ENCODE results near the gene CELF2. TPM values are rescaled to one million over a fixed set of nuclear protein-coding genes. Genes with fewer than 3 reads are reported as not detected.

CELF2 gene
- total RNA-seq, 1 donor from 2014 or later, result 31.6 TPM

DNA sequence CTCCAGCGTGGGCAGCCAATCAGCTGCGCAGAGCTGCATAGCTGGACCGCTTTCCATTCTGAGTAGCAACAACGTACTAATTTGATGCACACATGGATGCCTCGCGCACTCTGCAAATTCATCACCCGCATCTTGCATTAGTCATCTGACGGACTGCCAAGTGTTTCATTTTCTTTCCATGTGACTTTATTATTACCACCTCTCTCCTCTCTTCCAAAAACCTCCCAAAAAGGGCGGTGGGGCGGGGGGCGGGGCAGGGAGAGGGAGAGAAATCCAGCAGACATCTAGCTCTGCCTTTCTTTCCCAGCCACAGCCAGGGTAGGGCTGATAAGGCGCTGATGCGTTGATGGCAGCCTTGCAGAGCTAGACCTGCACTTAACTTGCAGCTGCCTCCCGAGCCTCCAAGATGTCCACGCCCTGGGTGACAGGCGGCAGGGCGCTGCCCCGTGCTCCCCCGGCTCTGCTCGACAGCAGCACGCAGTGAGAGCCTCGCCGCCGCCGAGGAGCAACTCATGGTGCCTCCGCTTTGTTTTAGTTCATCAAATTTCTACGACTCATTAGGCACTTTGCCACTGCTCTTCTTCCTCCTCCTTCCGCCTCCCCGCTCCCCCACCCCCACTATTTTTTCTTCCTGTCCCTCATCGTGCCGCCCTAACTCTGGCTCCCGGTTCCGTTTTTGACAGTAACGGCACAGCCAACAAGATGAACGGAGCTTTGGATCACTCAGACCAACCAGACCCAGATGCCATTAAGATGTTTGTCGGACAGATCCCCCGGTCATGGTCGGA lies 147.3 kb downstream of the CELF2 start:
- H3K36me3 Mint-ChIP-seq, result no peaks in the 10 kb centered on the region

GRCh38 chr10:11165591-11166543 lies 148.2 kb downstream of the CELF2 start:
- peaks cover 4% of the 10 kb centered on the region for H4K20me1 ChIP-seq (ENCODE audit: low read depth)
- H3K27ac ChIP-seq, result peak overlapping the region; percentile 90
- peak overlapping the region; percentile 92 for H3K4me2 ChIP-seq
- DNase-seq (ENCODE audit: low spot score), result peak; percentile 83
- no peaks in the 10 kb centered on the region for H3K27me3 ChIP-seq
- H3K9ac ChIP-seq, result no peak overlapping the region
- peaks cover 29% of the 10 kb centered on the region for H3K4me1 Mint-ChIP-seq
- H3K9me3 ChIP-seq (ENCODE audit: low read depth), result no peaks in the 10 kb centered on the region
- no peaks in the 10 kb centered on the region for H3K9me3 Mint-ChIP-seq
- H3K4me3 ChIP-seq, result peak overlapping the region; percentile 74
- H3K79me2 ChIP-seq (ENCODE audit: low read depth), result peaks cover 48% of the 10 kb centered on the region
- H2AFZ ChIP-seq (replicated peaks), result peak overlapping the region; percentile 17
- H3K36me3 ChIP-seq, result no peaks in the 10 kb centered on the region
- no peak overlapping the region for H3K27ac Mint-ChIP-seq
- H3K27me3 Mint-ChIP-seq (ENCODE audit: insufficient read depth, low read depth), result peaks cover 9% of the 10 kb centered on the region
- TF ChIP-seq, protein P1, sequence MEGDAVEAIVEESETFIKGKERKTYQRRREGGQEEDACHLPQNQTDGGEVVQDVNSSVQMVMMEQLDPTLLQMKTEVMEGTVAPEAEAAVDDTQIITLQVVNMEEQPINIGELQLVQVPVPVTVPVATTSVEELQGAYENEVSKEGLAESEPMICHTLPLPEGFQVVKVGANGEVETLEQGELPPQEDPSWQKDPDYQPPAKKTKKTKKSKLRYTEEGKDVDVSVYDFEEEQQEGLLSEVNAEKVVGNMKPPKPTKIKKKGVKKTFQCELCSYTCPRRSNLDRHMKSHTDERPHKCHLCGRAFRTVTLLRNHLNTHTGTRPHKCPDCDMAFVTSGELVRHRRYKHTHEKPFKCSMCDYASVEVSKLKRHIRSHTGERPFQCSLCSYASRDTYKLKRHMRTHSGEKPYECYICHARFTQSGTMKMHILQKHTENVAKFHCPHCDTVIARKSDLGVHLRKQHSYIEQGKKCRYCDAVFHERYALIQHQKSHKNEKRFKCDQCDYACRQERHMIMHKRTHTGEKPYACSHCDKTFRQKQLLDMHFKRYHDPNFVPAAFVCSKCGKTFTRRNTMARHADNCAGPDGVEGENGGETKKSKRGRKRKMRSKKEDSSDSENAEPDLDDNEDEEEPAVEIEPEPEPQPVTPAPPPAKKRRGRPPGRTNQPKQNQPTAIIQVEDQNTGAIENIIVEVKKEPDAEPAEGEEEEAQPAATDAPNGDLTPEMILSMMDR (IDR thresholded peaks at IDR 0.05), result peak; percentile 69
- no peak for TF ChIP-seq EZH2phosphoT487 (IDR thresholded peaks at IDR 0.05)
- peaks cover 46% of the 10 kb centered on the region for H3K4me1 ChIP-seq
- peak overlapping the region; percentile 95 for H3K4me3 Mint-ChIP-seq
- no peaks in the 10 kb centered on the region for H3K36me3 Mint-ChIP-seq
- H3F3A ChIP-seq (ENCODE audit: low read depth), result peaks cover 38% of the 10 kb centered on the region

More for the DNA sequence above, 147.3 kb downstream of the CELF2 start:
- Histone ChIP-seq H3K27me3 (no peaks in the 10 kb centered on the region), H3K4me2 (peak overlapping the region; percentile 92), H3K4me1 (peaks cover 39% of the 10 kb centered on the region), H4K20me1 (ENCODE audit: low read depth) (peaks cover 4% of the 10 kb centered on the region), H3F3A (ENCODE audit: low read depth) (peaks cover 38% of the 10 kb centered on the region), H3K36me3 (no peaks in the 10 kb centered on the region), H3K27ac (peak overlapping the region; percentile 90), H3K9ac (no peak overlapping the region), H3K79me2 (ENCODE audit: low read depth) (peaks cover 41% of the 10 kb centered on the region), H3K4me3 (peak overlapping the region; percentile 74), H3K9me3 (ENCODE audit: low read depth) (no peaks in the 10 kb centered on the region), H2AFZ (replicated peaks) (peak overlapping the region; percentile 17)
- H3K4me1 Mint-ChIP-seq, result peaks cover 29% of the 10 kb centered on the region
- H3K27me3 Mint-ChIP-seq (ENCODE audit: insufficient read depth, low read depth), result peaks cover 9% of the 10 kb centered on the region
- peak overlapping the region; percentile 95 for H3K4me3 Mint-ChIP-seq
- H3K9me3 Mint-ChIP-seq, result no peaks in the 10 kb centered on the region
- TF ChIP-seq EZH2 (IDR thresholded peaks at IDR 0.05) (no peak), EZH2phosphoT487 (IDR thresholded peaks at IDR 0.05) (no peak)
- TF ChIP-seq, protein P1 (IDR thresholded peaks at IDR 0.05), result no peak
- peak; percentile 74 for DNase-seq (ENCODE audit: low spot score)
- no peak overlapping the region for H3K27ac Mint-ChIP-seq

- peaks cover 38% of the 10 kb centered on the region for H3F3A ChIP-seq (ENCODE audit: low read depth)
- DNase-seq (ENCODE audit: low spot score), result no peak
- H3K9me3 Mint-ChIP-seq, result no peaks in the 10 kb centered on the region
- peak overlapping the region; percentile 92 for H3K4me2 ChIP-seq
- TF ChIP-seq EZH2 (IDR thresholded peaks at IDR 0.05) (no peak), EZH2phosphoT487 (IDR thresholded peaks at IDR 0.05) (no peak)
- TF ChIP-seq, protein P1 (IDR thresholded peaks at IDR 0.05), result no peak
- no peak overlapping the region for H3K9ac ChIP-seq
- no peak overlapping the region for H3K27ac Mint-ChIP-seq
- peak overlapping the region; percentile 74 for H3K4me3 ChIP-seq
- peaks cover 4% of the 10 kb centered on the region for H4K20me1 ChIP-seq (ENCODE audit: low read depth)
- peaks cover 9% of the 10 kb centered on the region for H3K27me3 Mint-ChIP-seq (ENCODE audit: insufficient read depth, low read depth)
- peaks cover 46% of the 10 kb centered on the region for H3K4me1 ChIP-seq
- peaks cover 29% of the 10 kb centered on the region for H3K4me1 Mint-ChIP-seq
- H2AFZ ChIP-seq (replicated peaks), result no peak overlapping the region
- no peaks in the 10 kb centered on the region for H3K36me3 ChIP-seq
- no peaks in the 10 kb centered on the region for H3K27me3 ChIP-seq
- H3K79me2 ChIP-seq (ENCODE audit: low read depth), result peaks cover 54% of the 10 kb centered on the region
- H3K36me3 Mint-ChIP-seq, result no peaks in the 10 kb centered on the region
- no peak overlapping the region for H3K27ac ChIP-seq
- peak overlapping the region; percentile 88 for H3K4me3 Mint-ChIP-seq
- no peaks in the 10 kb centered on the region for H3K9me3 ChIP-seq (ENCODE audit: low read depth)
These were observed 148.9 kb downstream of the CELF2 start for GRCh38 chr10:11166550-11166949.
